ENCODE measurements around the gene DBNL. TPM values are rescaled to one million over a fixed set of nuclear protein-coding genes. Genes with fewer than 3 reads are reported as not detected.

Gene DBNL
- total and polyA plus RNA-seq, 2 of the 13 experiments (the other 11 are each of a cell fraction or from before 2014, with no cell fraction given), result 20.8 to 35.1 TPM

- TF ChIP-seq ZNF546 (CRISPR knock-in tag; conservative IDR thresholded peaks at IDR 0.05), result 0 out of 2 replicates have a peak, but pooled peaks have one; percentile 24
- TF ChIP-seq NKX3-1 (CRISPR knock-in tag; IDR thresholded peaks at IDR 0.05), result 0 out of 2 replicates have a peak, but pooled peaks have one; percentile 34
- 0 out of 2 replicates have a peak, but pooled peaks have one; percentile 23 for TF ChIP-seq REL (CRISPR knock-in tag; conservative IDR thresholded peaks at IDR 0.05)
- TF ChIP-seq ZNF609 (CRISPR knock-in tag; IDR thresholded peaks at IDR 0.05; ENCODE audit: borderline replicate concordance), result no peak
- TF ChIP-seq KDM6A (CRISPR knock-in tag; IDR thresholded peaks at IDR 0.05; ENCODE audit: low read depth), result no peak
- no peak for TF ChIP-seq NFKBIZ (CRISPR knock-in tag; IDR thresholded peaks at IDR 0.05)
- TF ChIP-seq ZNF143 (CRISPR knock-in tag; IDR thresholded peaks at IDR 0.05), result no peak
- no peak for TF ChIP-seq PCBP1 (IDR thresholded peaks at IDR 0.05; ENCODE audit: borderline replicate concordance, low read depth, low read length)
- 0 out of 2 replicates have a peak, but pooled peaks have one; percentile 86 for TF ChIP-seq ZBTB25 (CRISPR knock-in tag; IDR thresholded peaks at IDR 0.05)
- TF ChIP-seq ARNT2 (CRISPR knock-in tag; IDR thresholded peaks at IDR 0.05; ENCODE audit: low read depth), result 0 out of 2 replicates have a peak, but pooled peaks have one; percentile 58
- TF ChIP-seq, protein P1, sequence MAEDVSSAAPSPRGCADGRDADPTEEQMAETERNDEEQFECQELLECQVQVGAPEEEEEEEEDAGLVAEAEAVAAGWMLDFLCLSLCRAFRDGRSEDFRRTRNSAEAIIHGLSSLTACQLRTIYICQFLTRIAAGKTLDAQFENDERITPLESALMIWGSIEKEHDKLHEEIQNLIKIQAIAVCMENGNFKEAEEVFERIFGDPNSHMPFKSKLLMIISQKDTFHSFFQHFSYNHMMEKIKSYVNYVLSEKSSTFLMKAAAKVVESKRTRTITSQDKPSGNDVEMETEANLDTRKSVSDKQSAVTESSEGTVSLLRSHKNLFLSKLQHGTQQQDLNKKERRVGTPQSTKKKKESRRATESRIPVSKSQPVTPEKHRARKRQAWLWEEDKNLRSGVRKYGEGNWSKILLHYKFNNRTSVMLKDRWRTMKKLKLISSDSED (CRISPR knock-in tag; IDR thresholded peaks at IDR 0.05), result no peak
- peak; percentile 13; the same call in 1 of the 2 replicates for TF ChIP-seq CREM (IDR thresholded peaks at IDR 0.05)
- no peak for TF ChIP-seq CREM (CRISPR knock-in tag; IDR thresholded peaks at IDR 0.05)
- no peak for TF ChIP-seq CREBL2 (CRISPR knock-in tag; IDR thresholded peaks at IDR 0.05; ENCODE audit: borderline replicate concordance)
- TF ChIP-seq RBM39 (IDR thresholded peaks at IDR 0.05; ENCODE audit: low read depth, low read length, poor library complexity, severe bottlenecking), result peak; percentile 30
- no peak for TF ChIP-seq SSRP1 (CRISPR knock-in tag; IDR thresholded peaks at IDR 0.05)
- TF ChIP-seq PAF1 (CRISPR knock-in tag; IDR thresholded peaks at IDR 0.05), result no peak
- peak; percentile 85 for TF ChIP-seq ZFY (CRISPR knock-in tag; IDR thresholded peaks at IDR 0.05)
- TF ChIP-seq, protein P2, sequence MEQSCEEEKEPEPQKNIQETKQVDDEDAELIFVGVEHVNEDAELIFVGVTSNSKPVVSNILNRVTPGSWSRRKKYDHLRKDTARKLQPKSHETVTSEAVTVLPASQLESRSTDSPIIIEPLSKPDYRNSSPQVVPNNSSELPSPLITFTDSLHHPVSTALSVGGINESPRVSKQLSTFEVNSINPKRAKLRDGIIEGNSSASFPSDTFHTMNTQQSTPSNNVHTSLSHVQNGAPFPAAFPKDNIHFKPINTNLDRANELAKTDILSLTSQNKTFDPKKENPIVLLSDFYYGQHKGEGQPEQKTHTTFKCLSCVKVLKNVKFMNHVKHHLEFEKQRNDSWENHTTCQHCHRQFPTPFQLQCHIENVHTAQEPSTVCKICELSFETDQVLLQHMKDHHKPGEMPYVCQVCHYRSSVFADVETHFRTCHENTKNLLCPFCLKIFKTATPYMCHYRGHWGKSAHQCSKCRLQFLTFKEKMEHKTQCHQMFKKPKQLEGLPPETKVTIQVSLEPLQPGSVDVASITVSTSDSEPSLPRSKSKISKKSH (CRISPR knock-in tag; IDR thresholded peaks at IDR 0.05; ENCODE audit: borderline replicate concordance), result peak; percentile 86
- peak; percentile 29; the same call in 1 of the 2 replicates for TF ChIP-seq CENPT (CRISPR knock-in tag; IDR thresholded peaks at IDR 0.05; ENCODE audit: low read depth)
Observed at GRCh38 chr7:44044315-44045225, at the start of gene DBNL (continued).
